NCI-H1105 treated with DMSO at 0.1 percent for 48 hours (cell line): ENCODE measurements around the gene TMEM203.

Experiments used
- DNase-seq: peaks from one replicate; lab custom pipeline; 2025; lab: John Stamatoyannopoulos, UW

TMEM203 gene

GRCh38 chr9:137165250-137165836 lies 40.1 kb downstream of the TMEM203 start:
- no peak for DNase-seq

DNA sequence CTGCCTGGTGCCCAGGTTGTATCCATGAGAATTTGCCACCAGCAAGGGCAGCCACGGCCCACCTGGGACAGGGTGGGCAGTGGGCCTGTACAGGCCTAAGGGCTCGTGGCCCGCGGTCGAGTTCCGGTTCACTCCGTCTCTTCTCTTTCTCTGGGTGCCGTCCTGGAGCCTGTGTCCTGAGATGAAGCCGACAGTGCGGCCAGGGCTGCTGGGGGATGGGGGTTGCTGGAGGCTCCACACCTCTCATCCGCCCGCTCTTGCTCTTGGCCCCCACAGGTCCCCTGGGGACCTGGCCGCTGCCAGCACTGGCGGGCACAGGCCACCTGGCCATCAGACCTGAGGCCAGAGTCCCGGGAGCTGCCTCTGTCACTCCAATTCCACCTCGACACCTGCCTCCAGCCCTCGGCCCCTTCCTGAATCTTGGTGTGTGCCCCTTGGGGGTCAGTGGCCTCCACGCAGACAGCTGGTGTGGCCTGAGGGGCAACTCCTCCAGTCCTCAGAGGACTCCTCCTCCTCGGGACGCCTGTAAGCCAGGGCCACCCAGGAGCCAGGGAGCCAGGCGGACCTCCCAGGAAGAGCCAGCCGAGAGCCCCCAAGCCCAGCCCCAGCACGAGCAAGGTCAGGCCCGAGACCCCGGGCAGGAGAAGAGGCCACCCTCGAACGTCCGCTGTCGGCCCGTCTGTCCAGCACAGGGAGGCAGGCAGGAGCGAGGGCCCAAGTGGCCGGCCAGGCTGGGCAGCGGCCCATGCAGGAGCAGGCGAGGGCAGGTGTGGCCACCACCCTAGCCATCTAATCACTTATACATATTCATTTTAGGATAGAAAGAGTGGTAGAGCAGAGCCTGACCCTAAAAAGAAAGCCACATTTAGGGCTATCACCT lies 40.8 kb downstream of the TMEM203 start:
- DNase-seq: no peak

DNA sequence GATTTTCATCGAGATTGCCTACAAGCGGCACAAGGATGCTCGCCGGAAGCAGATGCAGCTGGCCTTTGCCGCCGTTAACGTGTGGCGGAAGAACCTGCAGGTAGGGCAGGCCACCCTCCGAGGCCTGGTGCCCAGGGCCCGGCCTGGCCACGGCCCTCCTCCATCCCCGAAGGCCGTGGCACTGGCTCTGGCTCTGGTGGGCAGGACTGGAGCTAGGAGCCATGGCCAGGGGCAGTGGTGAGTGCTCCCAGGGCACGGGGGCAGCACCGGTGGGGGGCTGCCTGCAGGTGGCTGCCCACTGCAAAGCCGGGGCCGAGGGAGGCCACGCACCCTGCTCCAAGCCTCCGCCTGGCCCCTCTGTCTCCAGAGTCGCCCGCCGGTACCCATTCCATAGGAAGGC lies 41.6 kb downstream of the TMEM203 start:
- DNase-seq: no peak

- no peak for DNase-seq
Observed at GRCh38 chr9:137163365-137163715, 42.1 kb downstream of the TMEM203 start.

DNA sequence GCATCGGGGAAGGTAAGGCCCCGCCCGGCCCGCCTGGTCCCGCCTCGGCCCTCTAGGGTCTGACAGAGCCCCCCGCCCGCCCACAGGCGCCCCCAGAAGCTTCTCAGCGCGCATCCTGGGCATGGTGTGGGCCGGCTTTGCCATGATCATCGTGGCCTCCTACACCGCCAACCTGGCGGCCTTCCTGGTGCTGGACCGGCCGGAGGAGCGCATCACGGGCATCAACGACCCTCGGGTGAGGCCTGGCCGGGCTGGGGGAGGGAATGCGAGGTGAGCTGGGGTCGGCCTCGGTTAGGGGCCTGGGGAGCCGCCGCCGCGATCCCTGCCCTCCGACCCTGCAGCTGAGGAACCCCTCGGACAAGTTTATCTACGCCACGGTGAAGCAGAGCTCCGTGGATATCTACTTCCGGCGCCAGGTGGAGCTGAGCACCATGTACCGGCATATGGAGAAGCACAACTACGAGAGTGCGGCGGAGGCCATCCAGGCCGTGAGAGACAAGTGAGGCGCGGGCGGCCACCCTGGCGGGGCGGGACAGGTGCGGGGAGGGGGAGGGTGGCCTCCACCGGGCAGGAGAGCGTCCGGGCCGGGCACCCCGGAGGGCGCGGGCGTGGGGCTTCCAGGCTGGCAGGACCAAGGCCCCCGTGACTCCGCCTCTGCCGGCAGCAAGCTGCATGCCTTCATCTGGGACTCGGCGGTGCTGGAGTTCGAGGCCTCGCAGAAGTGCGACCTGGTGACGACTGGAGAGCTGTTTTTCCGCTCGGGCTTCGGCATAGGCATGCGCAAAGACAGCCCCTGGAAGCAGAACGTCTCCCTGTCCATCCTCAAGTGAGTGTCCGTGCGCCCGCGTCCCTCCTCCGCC lies 42.7 kb downstream of the TMEM203 start:
- peak; percentile 25 for DNase-seq

DNA sequence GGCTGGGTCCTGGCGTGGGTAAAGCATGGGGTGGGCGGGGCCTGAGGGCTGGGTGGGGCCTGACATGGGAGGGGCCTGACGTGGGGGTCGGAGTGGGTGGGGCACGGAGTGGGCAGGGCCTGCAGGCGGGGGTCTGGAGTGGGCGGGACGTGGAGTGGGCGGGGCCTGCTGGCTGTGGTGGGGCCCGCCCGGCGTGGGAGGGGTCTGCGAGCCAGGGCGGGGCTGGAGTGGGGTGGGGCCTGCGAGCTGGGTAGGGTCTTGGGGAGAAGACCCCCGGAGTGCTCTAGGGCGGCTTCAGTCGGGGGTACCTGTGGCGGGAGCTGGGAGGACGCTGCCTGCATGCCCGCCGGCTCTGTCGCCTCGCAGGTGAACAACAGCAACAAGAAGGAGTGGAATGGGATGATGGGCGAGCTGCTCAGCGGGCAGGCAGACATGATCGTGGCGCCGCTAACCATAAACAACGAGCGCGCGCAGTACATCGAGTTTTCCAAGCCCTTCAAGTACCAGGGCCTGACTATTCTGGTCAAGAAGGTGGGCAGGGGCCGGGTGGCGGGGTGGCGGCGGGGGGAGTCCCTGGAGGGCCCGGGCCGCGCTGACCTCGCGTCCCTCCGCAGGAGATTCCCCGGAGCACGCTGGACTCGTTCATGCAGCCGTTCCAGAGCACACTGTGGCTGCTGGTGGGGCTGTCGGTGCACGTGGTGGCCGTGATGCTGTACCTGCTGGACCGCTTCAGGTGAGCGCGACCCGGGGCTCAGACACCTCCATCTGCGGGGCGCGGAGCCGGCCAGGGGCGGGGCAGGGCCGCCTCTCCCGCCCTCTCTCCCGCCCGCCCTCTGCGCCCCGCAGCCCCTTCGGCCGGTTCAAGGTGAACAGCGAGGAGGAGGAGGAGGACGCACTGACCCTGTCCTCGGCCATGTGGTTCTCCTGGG lies 43.6 kb downstream of the TMEM203 start:
- DNase-seq: no peak

DNA sequence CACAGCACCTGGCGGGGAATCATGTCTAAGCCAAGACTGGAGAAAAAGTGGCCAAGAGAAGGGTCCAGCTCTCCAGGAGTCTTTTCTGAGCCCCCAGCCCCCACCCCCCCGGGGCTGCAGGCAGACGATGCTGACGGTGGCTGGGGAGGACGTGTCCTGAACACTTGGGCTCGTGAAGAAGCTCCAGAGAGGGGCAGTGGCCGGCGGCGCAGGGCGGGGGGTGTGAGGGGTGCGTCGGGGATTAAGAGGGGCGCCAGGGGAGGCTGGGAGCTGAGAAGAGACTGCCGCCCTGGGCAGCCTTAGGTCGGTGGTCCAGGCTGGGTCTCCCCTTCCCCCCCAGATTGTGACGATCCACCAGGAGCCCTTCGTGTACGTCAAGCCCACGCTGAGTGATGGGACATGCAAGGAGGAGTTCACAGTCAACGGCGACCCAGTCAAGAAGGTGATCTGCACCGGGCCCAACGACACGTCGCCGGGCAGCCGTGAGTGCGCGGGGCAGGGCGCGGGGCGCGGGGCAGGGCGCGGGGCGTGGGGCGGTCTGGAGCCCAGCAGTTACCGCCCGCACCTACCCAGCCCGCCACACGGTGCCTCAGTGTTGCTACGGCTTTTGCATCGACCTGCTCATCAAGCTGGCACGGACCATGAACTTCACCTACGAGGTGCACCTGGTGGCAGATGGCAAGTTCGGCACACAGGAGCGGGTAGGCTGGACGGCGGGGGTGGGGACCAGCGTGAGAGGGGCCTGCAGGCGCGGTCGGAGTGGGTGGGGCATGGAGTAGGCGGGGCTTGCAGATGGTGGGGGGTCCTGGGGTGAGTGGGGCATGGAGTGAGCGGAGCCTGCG lies 44.5 kb downstream of the TMEM203 start:
- peak; percentile 65 for DNase-seq

GRCh38 chr9:137160054-137160425 lies 45.4 kb downstream of the TMEM203 start:
- no peak for DNase-seq

DNA sequence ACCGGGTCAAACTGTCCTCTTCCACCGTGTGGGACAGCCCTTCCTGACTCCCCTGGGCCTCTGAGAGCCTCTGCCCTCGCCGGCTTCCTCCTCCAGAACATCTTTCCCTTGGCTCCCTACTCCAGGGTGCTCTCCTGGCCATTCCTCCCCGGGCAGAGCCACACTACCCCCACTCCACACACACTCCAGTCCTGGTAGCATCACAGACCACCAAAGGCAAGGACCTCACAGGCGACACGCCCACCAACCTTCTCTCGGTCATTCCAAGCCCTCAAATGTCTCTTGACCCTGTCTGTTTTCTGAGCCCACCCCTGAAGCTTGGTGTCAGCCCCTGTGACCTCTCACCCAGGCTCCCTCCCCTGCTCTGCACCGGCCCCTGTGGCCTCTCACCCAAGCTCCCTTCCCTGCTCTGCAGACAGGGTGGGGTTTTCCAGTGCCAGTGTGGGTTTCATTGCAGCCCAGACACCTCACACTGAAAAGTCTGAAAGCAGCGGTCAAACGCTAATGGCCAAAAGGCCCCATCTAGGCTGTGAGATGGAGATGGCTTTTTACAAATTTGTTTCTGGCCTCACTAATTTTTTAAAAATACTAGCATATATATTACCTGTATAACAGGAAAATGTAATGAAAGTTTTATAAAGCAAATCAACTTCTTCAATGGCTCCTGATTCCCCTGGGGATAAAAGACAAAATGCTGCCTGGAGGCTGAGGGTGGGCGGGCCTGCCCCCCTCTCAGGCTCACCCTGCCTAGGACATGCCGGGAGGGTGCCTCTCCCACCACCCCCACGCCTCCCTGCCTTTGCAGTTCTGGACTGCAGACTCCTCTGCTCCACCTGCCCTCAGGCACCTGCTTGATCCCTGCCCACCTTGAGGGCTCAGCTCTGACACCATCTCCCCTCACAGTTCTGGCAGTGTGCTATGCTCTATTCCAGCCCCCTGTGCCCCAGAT lies 46.1 kb downstream of the TMEM203 start:
- DNase-seq: no peak

DNA sequence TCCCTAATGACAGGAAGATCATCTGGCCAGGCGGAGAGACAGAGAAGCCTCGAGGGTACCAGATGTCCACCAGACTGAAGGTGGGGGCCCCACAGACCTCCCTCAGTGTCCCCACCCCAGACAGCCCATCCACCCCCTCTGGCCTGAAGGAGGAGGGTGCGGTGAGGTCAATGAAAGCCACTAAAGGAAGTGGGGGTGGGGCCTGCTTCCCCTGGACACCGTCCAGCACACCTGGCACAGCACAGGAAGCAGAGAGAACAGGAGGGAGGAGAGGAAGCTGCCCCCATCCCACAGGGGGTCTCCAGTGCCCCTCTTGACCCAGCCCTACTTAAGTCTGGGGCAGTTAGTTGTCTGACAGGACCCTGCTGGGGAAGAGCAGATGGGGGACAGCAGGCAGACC lies 46.8 kb downstream of the TMEM203 start:
- DNase-seq: no peak

DNA sequence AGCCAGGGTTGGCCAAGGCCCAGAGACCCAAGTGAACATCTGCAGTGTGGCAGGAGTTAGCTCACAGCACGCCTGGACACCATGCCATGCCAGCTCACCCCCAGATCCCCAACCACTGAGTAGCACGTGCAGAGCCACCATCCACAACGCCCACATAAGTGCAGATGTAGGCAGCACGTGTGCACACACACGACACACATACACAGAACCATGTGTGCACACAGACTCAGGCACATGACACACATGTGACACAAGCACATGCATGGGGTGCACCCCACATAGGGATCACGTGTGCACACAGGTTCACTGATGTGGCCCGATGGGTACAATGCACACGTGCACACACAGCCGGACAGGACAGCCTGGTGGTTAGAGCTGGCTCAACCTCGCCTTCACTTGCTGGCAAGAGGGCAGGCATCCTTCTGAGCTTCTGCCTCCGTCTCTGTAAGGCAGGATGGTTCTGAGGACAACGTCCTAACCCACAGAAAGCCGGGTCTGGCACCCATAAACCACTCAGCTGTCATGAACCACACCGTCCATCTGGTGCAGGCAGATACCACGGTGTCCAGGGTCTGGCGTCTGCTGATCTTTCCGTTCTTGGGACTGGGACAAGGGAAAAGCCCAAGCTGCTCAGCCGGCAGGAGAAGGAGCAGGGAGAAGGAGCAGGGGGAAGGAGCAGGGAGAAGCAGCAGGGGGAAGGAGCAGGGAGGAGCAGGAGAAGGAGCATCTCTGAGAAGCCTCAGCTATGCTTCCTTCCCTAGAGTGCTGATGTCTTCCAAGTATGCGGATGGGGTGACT lies 47.6 kb downstream of the TMEM203 start:
- no peak for DNase-seq

DNA sequence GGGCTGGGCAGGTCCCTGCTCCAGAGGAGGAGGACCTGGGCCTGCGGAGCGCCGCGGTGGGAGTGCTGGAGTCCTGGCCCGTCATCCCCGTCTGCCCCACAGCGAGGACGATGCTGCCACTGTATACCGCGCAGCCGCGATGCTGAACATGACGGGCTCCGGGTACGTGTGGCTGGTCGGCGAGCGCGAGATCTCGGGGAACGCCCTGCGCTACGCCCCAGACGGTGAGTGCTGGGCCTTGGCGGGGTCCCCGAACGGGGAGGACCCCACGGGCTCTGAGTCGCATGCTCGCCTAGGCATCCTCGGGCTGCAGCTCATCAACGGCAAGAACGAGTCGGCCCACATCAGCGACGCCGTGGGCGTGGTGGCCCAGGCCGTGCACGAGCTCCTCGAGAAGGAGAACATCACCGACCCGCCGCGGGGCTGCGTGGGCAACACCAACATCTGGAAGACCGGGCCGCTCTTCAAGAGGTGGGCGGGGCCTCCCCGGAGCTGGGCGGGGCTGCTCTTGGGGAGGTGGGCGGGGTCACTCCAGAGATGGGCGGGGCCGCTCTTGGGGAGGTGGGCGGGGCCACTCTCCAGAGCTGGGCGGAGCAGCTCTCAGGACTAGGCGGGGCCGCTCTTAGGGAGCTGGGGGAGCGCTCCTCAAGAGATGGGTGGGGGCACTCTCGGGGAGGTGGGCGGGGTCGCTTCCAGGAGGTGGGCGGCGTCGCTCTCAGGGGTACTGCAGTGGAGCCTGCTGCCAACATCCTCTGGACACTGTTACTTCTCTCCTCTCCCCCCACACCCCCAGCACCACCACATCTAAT lies 48.7 kb downstream of the TMEM203 start:
- DNase-seq: no peak
